ENCODE results near the gene HMX3.

GRCh38 chr10:123100030-123100762, 35.6 kb upstream of the HMX3 start:
- TF ChIP-seq, protein P1, sequence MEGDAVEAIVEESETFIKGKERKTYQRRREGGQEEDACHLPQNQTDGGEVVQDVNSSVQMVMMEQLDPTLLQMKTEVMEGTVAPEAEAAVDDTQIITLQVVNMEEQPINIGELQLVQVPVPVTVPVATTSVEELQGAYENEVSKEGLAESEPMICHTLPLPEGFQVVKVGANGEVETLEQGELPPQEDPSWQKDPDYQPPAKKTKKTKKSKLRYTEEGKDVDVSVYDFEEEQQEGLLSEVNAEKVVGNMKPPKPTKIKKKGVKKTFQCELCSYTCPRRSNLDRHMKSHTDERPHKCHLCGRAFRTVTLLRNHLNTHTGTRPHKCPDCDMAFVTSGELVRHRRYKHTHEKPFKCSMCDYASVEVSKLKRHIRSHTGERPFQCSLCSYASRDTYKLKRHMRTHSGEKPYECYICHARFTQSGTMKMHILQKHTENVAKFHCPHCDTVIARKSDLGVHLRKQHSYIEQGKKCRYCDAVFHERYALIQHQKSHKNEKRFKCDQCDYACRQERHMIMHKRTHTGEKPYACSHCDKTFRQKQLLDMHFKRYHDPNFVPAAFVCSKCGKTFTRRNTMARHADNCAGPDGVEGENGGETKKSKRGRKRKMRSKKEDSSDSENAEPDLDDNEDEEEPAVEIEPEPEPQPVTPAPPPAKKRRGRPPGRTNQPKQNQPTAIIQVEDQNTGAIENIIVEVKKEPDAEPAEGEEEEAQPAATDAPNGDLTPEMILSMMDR (IDR thresholded peaks at IDR 0.05) = no peak
- no peak for TF ChIP-seq POLR2A (IDR thresholded peaks at IDR 0.05)

Measured in lower leg skin (tissue), 3 donors.